ENCODE results near the gene ITSN1. TPM values are rescaled to one million over a fixed set of nuclear protein-coding genes. Genes with fewer than 3 reads are reported as not detected.
"Not testable (repeated sequence)": the region's sequence is repeated elsewhere in the genome, so short reads cannot be mapped to it uniquely, and the experiment has no call there.

The ITSN1 gene
- polyA plus RNA-seq, 3 donors, result 37.6 to 39.5 (median 39.4) TPM

DNA sequence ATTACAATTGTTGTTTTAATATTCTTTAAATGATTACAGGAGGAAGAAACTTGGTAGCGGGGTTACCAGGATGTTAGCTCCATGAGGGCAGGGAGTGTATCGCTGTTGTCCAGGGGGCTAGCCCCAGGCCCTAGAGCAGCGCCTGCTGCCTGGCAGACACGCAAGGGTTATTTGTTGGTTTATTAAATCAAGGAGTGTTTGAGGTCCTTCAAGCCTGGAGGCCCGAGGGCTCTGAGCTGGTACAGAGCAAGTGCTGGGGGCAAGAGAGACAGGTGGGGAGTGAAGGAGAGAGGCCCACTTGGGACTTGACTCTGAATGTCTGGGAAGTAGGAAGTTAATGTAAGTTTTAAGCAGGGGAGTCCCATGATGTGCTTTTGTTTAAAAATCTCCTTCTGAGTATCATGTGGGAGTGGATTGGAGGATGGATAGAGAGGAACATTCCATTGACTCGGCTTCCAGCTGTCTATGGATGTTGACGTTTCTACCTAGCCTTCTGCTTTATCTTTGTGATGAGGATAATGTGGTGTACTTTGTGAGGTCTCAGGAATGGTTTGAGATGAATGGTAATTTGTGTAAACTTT lies 8.7 kb downstream of the ITSN1 start:
- DNase-seq (ENCODE audit: low read depth in 3 of 3, low spot score in 2 of 3), result no peak

DNA sequence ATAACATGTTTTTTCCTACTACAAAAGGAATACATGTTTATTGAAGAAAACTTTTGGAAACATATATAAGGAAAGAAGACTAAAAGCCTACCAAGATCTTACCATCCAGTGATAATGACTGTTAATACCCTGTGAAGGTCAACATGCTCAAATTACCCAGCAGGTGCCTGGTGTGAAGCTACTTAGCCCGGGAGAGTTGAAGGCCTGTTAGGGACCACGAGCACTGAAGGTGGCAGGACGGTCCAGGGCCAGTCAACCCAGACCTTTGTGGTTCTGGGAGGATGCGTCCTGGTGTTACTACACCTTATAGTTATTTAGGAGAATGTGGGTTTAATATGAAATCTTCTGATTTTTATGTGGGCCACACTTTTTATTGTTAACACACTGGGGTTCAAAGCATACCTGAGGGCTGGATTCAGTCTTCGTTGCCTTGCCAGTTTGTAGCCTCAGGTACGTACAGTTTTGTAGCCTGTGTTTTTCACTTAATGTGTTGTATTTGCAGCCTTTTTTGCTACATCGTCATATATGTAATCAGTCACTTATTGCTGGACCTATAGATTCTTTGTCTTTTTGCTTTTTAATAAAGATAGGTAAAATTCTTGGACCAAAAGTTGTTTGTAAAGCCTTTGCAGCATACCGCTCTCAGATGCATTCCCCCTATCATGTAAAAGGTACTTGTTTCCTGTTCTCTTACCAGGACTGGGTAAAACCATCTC lies 9.8 kb downstream of the ITSN1 start:
- no peak for DNase-seq (ENCODE audit: low read depth in 3 of 3, low spot score in 2 of 3)

DNA sequence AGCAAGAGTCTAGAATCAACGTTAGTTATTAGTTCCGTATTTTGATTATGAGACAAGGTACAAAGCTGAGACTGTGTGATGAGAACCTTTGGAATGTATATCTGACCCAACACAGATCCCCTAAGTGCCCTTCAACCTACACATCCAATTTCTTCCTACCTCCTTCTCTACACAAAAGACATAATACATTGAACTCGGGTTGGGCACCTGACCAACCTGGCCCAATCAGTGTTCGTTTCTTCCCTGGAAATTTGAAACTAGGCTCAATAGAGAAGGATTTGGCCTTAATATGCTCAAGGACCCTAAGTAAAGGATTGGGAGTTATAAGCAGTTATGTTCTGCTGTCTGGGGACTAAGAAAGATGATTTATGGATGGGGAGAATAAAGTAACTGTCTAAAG lies 12.1 kb downstream of the ITSN1 start:
- no peak for DNase-seq (ENCODE audit: low read depth in 3 of 3, low spot score in 2 of 3)

DNA sequence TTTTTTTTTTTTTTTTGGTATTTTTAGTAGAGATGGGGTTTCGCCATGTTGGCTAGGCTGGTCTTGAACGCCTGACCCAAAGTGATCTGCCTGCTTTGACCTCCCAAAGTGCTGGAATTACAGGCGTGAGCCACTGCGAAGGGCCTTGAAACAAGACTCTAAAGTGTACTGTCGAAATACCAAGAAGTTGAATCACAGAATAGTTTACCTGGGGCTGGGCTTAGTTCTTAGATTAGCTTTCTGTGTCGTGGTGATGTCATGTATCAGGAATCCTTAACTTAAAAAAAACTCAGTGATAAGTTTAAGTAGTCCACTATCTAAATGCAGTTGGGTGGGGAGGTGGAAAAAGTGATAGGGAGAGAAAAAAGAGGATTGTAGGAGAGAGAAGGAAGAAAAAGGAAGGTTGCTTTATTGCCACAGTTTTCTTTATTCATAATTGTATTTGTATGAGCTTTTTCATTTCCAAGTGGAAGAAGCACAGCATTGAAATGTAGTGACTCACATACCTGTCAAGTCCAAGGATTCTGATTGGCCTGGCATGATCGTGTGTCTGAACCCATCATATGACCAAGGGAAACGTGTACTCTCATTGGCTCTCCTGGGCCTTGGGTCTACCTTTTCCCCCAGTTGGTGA lies 13.4 kb downstream of the ITSN1 start:
- DNase-seq (ENCODE audit: low read depth in 3 of 3, low spot score in 2 of 3), result no peak

DNA sequence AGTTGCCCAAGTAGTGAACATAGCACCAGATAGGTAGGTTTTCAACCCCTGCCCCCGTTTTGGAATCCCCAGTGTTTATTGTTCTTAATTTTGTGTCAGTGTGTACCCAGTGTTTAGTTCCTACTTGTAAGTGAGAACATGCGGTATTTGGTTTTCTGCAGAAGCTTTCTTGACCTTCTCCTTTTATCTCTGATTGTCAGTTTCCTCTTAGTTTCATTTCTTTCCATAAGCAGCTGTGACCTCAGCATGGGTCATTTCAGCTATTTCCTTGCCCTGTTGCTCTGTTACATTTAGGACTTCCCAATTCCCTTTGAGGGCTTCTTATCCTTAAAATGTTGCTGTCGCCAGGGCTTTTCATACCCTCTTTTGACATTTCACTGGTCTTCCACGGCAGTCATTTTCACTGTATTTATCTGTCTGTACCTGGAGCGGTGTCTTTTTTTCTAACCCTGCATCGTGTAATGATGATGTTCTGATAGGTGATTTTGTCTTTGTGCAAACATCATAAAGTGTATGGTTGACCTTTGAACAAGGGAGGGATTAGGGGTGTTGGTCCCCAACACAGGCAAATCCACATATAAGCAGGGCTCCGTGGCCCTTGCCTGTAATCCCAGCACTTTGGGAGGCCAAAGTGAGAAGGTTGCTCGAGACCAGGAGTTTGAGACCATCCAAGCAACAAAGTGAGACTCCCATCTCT lies 15.0 kb downstream of the ITSN1 start:
- no peak for DNase-seq (ENCODE audit: low read depth in 3 of 3, low spot score in 2 of 3)

DNA sequence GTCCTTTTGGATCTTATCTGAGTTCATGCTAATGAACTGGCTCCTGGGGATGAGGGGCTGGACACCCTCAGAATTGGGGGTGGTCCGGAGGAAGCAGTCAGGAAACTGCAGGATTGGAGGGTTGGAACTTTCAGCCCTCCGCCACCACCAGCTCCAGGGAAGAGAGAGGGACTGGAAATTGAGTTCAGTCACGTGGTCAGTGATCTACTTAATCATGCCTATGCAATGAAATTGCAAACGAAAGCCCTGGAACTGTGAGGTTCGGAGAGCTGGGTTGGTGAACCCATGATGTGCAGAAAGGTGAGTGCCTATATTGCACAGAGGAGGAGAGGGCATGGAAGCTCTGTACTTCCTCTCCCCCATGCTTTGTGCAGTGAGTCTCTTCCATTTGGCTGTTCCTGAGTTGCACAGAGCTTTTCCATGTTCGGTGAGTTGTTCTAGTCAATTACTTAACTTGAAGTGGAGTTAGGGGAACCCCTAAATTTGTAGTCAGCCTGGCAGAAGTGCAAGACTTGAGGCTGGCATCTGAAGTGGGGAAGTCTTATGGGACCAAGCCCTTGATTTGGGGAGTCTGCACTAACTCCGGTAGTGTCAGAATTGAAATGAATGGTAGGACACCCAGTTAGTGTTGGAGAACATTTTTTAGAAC lies 16.7 kb downstream of the ITSN1 start:
- DNase-seq (ENCODE audit: low read depth in 3 of 3, low spot score in 2 of 3), result no peak

DNA sequence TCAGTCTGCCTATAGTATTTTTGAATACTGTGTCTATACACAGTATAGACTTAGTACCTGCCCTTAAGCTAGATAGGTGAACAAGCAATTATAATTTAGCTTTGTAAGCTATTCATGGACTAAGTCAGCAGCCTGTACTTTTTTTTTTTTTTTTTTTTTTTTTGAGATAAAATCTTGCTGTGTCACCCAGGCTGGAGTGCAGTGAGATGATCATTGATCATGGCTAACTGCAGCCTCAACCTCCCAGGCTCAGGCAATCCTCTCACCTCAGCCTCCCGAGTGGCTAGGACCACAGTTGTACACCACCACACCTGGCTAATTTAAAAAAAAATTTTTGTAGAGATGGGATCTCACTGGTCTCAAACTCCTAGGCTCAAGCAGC lies 17.3 kb downstream of the ITSN1 start:
- no peak for DNase-seq (ENCODE audit: low read depth in 3 of 3, low spot score in 2 of 3)

DNA sequence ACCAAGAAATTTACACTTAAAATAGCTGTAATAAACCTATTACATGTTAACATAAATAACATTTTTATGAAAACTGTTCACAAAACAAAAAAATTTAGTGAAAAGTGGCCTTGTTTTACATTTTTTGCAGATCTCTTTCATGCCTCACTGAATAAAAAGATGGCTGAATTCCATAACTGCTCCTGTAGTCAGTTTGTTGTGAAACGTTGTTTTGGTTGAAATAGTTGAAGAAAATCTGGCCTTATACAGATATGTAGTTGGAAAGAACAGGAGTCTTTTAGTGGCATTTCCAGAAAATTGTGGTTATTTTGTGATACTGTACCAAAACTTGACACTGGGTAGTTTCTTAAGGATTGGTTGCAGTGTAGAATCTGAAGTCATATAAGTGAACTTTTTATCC lies 18.1 kb downstream of the ITSN1 start:
- DNase-seq (ENCODE audit: low read depth in 3 of 3, low spot score in 2 of 3), result no peak

DNA sequence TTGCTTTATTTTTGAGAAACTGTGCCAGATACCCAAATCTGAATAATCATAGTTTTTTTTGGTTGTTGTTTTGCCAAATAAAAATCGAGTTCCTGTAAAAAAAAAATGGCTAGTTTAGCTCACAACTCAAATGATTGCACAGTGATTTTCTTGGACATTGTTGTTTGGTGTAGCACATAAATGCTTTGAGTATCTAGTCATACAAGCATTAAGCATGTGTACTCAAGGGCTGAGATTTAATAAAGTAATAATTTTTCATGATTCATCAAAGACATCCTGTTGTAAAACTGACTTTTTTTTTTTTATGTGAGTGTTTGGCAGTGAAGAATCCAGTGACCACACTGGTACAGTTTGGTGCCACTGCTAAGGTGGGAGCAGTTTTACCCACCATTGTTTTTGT lies 18.8 kb downstream of the ITSN1 start:
- no peak for DNase-seq (ENCODE audit: low read depth in 3 of 3, low spot score in 2 of 3)

DNA sequence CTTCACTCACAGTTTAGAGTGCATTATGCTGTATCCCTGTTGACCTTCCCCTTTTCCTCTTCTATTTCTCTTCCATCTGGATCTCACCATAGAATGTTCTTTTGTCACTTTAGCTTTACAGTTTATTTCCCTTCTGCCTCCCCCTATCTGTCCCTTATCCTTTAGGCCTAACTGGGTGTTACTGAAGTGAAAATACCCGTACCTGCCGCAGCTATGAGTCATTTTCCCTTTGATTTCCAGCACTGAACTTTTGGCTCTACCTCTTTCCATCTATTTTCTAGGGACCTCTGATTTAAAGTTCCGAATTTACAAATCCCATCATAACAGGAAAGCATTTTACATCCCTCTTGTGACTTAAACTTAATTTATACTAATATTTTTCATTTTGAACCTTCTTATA lies 19.7 kb downstream of the ITSN1 start:
- DNase-seq (ENCODE audit: low read depth in 3 of 3, low spot score in 2 of 3), result no peak

DNA sequence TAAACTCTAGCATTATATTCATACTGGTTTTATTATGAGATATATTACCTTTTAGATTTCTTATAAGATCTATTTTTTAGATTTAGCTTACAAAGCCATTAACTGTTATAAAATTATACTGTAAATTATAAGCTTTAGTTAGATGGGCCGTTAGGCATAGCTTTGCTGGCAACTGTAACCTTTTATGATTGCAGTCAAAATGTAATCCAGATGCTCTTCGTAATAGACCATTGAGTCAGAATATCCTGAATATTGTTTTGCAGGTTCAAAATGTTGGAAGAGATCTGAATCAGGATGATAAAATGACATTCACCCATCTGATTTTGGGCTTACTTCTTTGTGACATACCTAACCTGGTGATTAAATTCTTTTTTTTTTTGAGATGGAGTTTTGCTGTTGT lies 20.9 kb downstream of the ITSN1 start:
- DNase-seq (ENCODE audit: low read depth in 3 of 3, low spot score in 2 of 3), result no peak

DNA sequence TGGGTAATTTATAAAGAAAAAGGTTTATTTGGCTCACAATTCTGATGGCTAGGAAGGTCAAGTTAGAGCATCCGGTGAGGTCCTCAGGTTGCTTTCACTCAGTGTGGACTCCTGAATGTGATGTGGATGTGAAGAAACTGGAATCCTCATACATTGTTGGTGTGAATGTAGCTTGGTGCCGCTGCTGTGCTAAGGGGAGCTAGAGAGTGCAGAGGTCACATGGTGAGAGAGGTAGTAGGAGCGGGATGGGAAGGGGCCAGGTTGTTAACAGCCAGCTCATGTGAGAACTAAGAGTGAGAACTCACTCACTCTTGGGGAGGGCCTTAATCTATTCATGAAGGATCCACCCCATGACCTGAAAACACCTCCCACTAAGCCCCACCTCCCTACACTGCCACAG lies 21.8 kb downstream of the ITSN1 start:
- DNase-seq (ENCODE audit: low read depth in 3 of 3, low spot score in 2 of 3), result no peak

DNA sequence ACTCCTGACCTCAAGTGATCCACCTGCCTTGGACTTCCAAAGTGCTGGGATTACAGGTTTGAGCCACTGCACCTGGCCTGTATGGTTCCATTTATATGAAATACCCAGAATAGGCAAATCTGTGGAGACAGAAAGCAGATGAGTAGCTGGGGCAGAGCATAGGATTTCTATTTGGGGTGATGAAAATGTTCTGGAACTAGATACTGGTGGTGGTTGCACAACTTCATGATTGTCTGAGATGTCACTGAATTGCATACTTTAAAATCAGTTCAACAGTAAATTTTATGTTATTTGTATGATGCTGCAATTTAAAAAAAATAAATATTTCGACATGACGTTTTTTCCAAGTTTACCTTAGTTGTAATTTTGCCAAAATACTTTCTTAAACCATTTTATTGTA lies 23.9 kb downstream of the ITSN1 start:
- no peak for DNase-seq (ENCODE audit: low read depth in 3 of 3, low spot score in 2 of 3)

DNA sequence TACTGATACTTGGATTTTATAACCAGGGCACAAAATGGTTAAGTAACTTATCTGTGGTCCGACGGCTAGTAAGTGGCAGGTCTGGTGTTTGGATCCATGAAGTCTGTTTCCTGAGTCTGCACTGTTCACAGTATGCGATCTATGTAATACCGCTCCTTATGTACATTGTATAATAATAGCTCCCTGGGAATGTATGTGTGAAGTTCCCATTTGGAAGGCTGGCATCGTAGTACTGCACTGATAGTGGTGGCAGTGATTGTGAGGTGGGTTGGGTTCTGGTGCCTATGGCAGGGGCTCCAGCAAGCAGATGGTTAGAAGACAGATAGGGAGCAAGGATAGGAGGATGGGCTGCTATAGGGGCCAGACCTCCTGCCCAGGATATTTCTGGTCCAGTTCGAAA lies 25.3 kb downstream of the ITSN1 start:
- no peak for DNase-seq (ENCODE audit: low read depth in 3 of 3, low spot score in 2 of 3)

DNA sequence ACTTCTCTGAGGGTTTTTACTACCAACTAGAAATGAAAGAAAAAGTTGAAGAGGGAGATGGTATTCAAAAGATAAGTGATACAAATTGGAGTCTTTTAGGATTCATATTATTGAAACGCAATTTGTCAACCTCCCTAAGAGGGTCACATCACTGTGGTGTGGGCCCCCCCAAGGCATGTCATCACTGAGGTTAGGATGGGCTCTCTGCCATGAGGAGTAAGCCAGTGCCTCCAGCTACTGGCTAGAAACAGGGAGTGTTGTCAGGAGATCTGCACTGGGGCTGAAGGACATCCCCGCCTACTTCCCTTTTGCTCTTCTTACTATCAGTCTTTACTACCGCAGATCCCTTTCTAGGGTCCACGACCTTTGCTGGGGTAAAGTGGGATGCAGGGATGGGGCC lies 25.9 kb downstream of the ITSN1 start:
- no peak for DNase-seq (ENCODE audit: low read depth in 3 of 3, low spot score in 2 of 3)

DNA sequence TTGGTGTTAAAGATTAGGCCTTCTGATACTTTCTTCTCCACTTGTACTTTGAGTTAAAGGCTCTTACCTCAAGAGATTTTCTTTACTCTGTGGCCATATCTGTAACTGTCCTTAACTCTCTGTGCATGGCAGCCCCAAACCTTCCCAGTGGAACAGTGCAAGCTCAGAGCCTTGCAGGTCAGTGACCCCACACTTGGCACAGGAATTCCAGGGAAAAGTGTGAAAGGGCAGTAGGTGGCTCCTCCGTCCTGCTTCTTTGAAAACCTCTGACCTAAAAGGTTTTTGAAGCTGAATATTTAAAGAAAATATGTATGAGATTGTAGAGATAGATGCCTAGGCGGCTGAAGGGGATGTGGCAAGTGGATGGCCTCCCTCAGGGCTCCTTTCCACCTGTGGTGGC lies 26.3 kb downstream of the ITSN1 start:
- no peak for DNase-seq (ENCODE audit: low read depth in 3 of 3, low spot score in 2 of 3)

DNA sequence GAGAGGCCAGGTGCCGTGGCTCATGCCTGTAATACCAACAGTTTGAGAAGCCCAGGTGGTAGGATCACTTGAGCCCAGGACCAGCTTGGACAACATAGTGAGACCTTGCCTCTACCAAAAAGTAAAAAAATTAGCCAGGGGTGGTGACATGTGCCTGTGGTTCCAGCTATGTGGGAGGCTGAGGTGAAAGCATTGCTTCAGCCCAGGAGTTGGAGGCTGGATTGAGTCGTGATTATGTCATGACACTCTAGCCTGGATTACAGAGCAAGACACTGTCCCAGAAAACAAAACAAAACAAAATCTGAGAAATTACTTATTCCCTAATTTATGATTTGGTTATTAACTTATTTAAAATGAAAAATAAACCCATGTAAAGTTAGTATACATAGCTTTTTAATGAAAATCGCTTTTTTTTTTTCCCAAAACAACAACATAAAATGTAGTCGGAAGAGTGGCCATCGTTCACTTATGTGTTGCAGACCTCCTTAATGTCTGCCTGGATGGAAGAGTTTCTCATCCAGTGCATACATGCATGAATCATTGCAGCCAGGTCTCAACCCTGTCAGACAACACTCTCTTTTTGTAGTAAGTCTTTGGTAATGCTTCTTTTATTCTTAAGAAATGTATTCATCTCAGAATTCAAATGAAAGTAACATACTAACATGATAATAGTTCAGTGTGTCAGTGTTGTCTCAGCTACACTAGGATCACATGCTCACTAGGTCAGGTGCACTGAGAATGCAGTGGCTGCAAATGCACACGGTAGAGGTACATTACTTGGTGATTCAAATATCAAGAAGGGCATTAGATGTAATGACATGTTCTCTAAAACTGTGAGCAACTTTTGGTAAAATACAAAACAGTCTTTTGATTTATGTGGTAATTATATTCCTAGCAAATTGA lies 28.0 kb downstream of the ITSN1 start:
- DNase-seq (ENCODE audit: low read depth in 3 of 3, low spot score in 2 of 3), result no peak

DNA sequence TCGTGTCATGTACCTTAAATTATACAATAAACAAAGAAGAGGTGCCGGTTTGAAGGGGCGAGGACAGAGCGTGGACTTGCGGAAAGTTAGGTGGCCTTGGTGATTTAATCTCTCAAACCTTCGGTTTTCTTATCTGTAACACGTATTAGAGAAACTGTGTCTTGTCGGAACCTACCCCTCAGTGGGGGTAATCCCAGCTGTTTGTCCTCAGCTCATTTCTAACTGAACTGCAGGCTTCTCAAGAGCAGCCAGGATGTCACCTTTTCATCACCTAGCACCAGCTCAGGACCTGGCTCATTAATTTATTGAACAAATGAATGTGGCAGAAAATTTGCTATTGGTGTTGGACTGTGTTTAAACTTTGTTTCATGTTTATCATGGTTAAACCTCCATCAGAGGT lies 31.2 kb downstream of the ITSN1 start:
- no peak for DNase-seq (ENCODE audit: low read depth in 3 of 3, low spot score in 2 of 3)

DNA sequence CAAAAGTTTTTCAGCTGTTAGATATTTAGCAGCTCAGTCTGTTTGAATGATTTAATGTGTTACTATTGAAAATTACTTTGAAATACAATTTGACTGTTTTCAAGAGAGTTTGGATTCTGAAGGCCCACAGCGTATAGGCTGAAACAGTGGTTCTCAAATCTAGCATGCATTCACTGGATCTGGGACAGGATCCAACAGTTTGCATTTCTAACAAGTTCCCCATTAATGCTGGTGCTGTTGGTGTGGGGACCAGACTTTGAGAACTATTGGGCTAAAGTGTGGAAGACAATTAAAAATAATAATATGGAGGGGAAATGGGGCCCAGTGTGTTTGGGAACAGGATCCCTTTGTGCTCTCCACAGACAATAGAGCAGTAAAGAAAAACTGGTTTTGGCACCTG lies 31.9 kb downstream of the ITSN1 start:
- DNase-seq (ENCODE audit: low read depth in 3 of 3, low spot score in 2 of 3), result no peak

DNA sequence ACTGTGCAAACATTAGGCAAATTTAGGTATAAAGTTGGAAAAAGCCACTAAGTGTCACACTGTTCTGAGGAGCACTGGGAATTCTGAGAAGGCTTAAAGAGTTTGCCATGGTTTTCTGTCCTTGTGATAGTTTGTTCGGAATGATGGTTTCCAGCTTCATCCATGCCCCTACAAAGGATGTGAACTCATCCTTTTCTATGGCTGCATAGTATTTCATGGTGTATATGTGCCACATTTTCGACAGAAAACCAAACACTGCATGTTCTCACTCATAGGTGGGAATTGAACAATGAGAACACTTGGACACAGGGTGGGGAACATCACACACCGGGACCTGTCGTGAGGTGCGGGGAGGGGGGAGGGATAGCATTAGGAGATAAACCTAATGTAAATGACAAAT lies 34.4 kb downstream of the ITSN1 start:
- not testable (repeated sequence) for DNase-seq (ENCODE audit: low read depth in 3 of 3, low spot score in 2 of 3)
